Measurements from ENCODE around the gene EHMT1. TPM values are rescaled to one million over a fixed set of nuclear protein-coding genes. Genes with fewer than 3 reads are reported as not detected.

EHMT1 gene
- total and polyA plus RNA-seq, 9 of the 15 experiments (the other 6 are each of a cell fraction or from before 2014, with no cell fraction given), result 2.2 to 76.0 (median 36.4) TPM

- Histone ChIP-seq H3K9me1 (ENCODE audit: control insufficient read depth, insufficient read depth, low read length) (peaks cover 3% of the 10 kb centered on the region), H2AFZ (ENCODE audit: low read depth, low read length) (no peak overlapping the region), H4K20me1 (replicated peaks; ENCODE audit: control insufficient read depth, insufficient read depth, low read length) (no peaks in the 10 kb centered on the region; the same call in 1 of the 2 replicates), H3K4me2 (ENCODE audit: insufficient read depth, low read length) (no peak overlapping the region), H3K9ac (ENCODE audit: insufficient read depth in 1 of 2, low read depth in 2 of 2, low read length in 2 of 2) (peak overlapping the region in 1 of 2 experiments; percentile 73; a peak in 1 of 4 replicates), H3K9me3 (replicated peaks; ENCODE audit: control insufficient read depth, insufficient read depth, low read depth, low read length) (no peaks in the 10 kb centered on the region), H3K4me3 (no peak overlapping the region), H3K79me2 (ENCODE audit: control insufficient read depth, insufficient read depth, low read length) (peaks cover 71% of the 10 kb centered on the region), H3K27me3 (ENCODE audit: control insufficient read depth in 2 of 2, insufficient read depth in 2 of 2, low read length in 2 of 2) (no peaks in the 10 kb centered on the region), H3K27ac (ENCODE audit: extremely low read depth, low read depth, low read length) (no peak overlapping the region), H3K36me3 (ENCODE audit: control insufficient read depth, insufficient read depth, low read length) (peaks cover 50% of the 10 kb centered on the region; the same call in 2 of the 3 replicates), H3K4me1 (replicated peaks in 1 of 2; ENCODE audit: control insufficient read depth in 2 of 2, insufficient read depth in 2 of 2, low read length in 2 of 2) (peaks cover 0 to 8% of the 10 kb centered on the region in 2 experiments; a peak in 3 of 5 replicates)
- no TSS peak for BruUV-seq (replicated peaks)
- ATAC-seq (no peak), DNase-seq (ENCODE audit: extremely low read depth in 1 of 4, low spot score in 3 of 4) (no peak), FAIRE-seq (no peak)
- ChIA-PET CTCF (ENCODE audit: low intra/inter-chr PET ratio) (no interaction called here), POLR2A (interaction anchor here (0.5 to 0.8 kb wide), 2 partner anchors 12 to 21 kb away, joined by 3 to 4 read pairs; no protein-coding TSS in a partner anchor)
- in situ Hi-C loops (cut with MboI) (no loop called here), intact Hi-C loops (cut with micrococcal nuclease) (no loop called here)
- 86% methylated on average over 9 of the region's 9 CpGs for WGBS (ENCODE audit: insufficient coverage, low coverage, missing lambda C conversion rate)
- TF ChIP-seq SIX5 (IDR thresholded peaks at IDR 0.05; ENCODE audit: borderline replicate concordance in 1 of 2, insufficient read depth in 1 of 2, low read depth in 1 of 2, low read length in 2 of 2) (no peak), FOXA3 (CRISPR knock-in tag; conservative IDR thresholded peaks at IDR 0.05 in 1 of 2, IDR thresholded peaks at IDR 0.05 in 1 of 2) (no peak), FOXP4 (CRISPR knock-in tag; IDR thresholded peaks at IDR 0.05; ENCODE audit: borderline replicate concordance) (no peak), PHTF2 (CRISPR knock-in tag; IDR thresholded peaks at IDR 0.05) (no peak), YY1 (IDR thresholded peaks at IDR 0.05; ENCODE audit: borderline replicate concordance in 1 of 3, control insufficient read depth in 1 of 3, extremely low read depth in 1 of 3, insufficient read depth in 3 of 3, insufficient read length in 1 of 3, insufficient replicate concordance in 2 of 3, low read depth in 1 of 3, low read length in 2 of 3) (no peak), C11orf30 (IDR thresholded peaks at IDR 0.05; ENCODE audit: low read depth) (no peak), PRDM10 (IDR thresholded peaks at IDR 0.05; ENCODE audit: partially characterized antibody) (no peak), JUN (IDR thresholded peaks at IDR 0.05; ENCODE audit: borderline replicate concordance, low read depth, low read length) (no peak), JUN (CRISPR knock-in tag; IDR thresholded peaks at IDR 0.05; ENCODE audit: borderline replicate concordance) (no peak), ZNF586 (CRISPR knock-in tag; conservative IDR thresholded peaks at IDR 0.05) (no peak), PHF8 (IDR thresholded peaks at IDR 0.05; ENCODE audit: borderline replicate concordance, low read length) (no peak), CREB3 (tag; conservative IDR thresholded peaks at IDR 0.05; ENCODE audit: low read depth) (no peak), LARP7 (IDR thresholded peaks at IDR 0.05) (no peak), KLF6 (CRISPR knock-in tag; IDR thresholded peaks at IDR 0.05; ENCODE audit: borderline replicate concordance) (no peak)
Measured at GRCh38 chr9:137649553-137649952, 30.7 kb downstream of the EHMT1 start.
